Ovary (tissue), 9 donors: ENCODE measurements around the gene ZNF197. TPM values are rescaled to one million over a fixed set of nuclear protein-coding genes. Genes with fewer than 3 reads are reported as not detected.
A peak's percentile ranks its signal among the peaks of the same experiment; 100 is the strongest.

Experiments used
- DNase-seq, 5 donors: peaks; one replicate each; pipeline ENCODE4 v3.0.0-alpha.2; 2019 to 2020
- H3K27ac ChIP-seq, 2 donors: fragments of 200-600 bp; one replicate each; pipeline versions ENCODE4 v1.5.1 to v1.8.0; 2019 to 2022
- H3K27me3 ChIP-seq: fragments of 200-600 bp; one replicate; pipeline ENCODE4 v1.8.0; 2022
- H3K36me3 ChIP-seq: fragments of 200-600 bp; sonication (generic); one replicate; pipeline ENCODE4 v1.5.1; 2019
- H3K4me1 ChIP-seq: one replicate; pipeline ENCODE4 v1.8.1; 2013; ENCODE audit warnings: mild to moderate bottlenecking, moderate library complexity; ENCODE audit not compliant: insufficient read depth
- H3K4me3 ChIP-seq: fragments of 200-600 bp; sonication (generic); one replicate; pipeline ENCODE4 v1.5.1; 2017
- H3K9me3 ChIP-seq, 2 donors: fragments of 200-600 bp in 1 of 2; sonication (generic) in 1 of 2; one replicate each; pipeline versions ENCODE4 v1.5.1 to v1.8.1; 2013 to 2019; ENCODE audit warnings: mild to moderate bottlenecking in 1 of 2, moderate library complexity in 1 of 2
- CTCF ChIP-seq, 3 donors: fragments of 450-650 bp in 2 of 3; fragments of 200-600 bp in 1 of 3; IDR thresholded peaks; one replicate each; pipeline versions ENCODE4 v1.5.1 to v1.8.0; 2016 to 2022; ENCODE audit warnings: antibody characterized with exemption in 3 of 3, mild to moderate bottlenecking in 1 of 3
- EP300 ChIP-seq: sonication (generic); formaldehyde crosslinking; IDR thresholded peaks from one replicate; pipeline ENCODE4 v1.6.1; 2017; ENCODE audit warnings: antibody characterized with exemption
- POLR2A ChIP-seq: fragments of 450-650 bp; IDR thresholded peaks from one replicate; pipeline ENCODE4 v1.6.1; 2017; ENCODE audit warnings: antibody characterized with exemption, mild to moderate bottlenecking, moderate library complexity
- WGBS, 3 donors: extraction: QIAGEN DNeasy Blood & Tissue Kit in 1 of 3; methylation state at CpG; one replicate each; pipeline versions ENCODE4 v1.1.5 to v1.1.7; 2013 to 2017; 5-methylcytosine and 5-hydroxymethylcytosine counted together
- intact Hi-C, 4 donors: fragments of 100-400 bp; cut with DNase I; formaldehyde crosslinking; loops; one replicate each; pipeline versions ENCODE4 v1.11.0 to v1.15.1; 2022 to 2023
- polyA plus RNA-seq, 2 donors: library from polyadenylated mRNA; stranded (reverse); fragments of 200-250 nt in 1 of 2; fragments of 350-450 nt in 1 of 2; fragmentation: Illumina TruSeq in 1 of 2; extraction: RNeasy Lipid Tissue Mini Kit (QIAGEN cat#74804) in 1 of 2; gene quantifications; one replicate each; pipeline ENCODE4 v1.2.3, GENCODE V29; 2013 to 2014
- total RNA-seq, 7 donors: library from RNA; depleted of rRNA in 2 of 7; stranded (reverse); fragments of >200 nt in 2 of 7; fragmentation: NEBNext Ultra II Directional in 3 of 7; extraction: Animal tissue kit (Norgen Biotek cat#: 25700) in 3 of 7; gene quantifications; one replicate each; pipeline versions ENCODE4 v1.1.0 to v1.2.4, GENCODE V29; 2016 to 2023
- donor health status: DM: no; HTN: no; CAD: no; lungs with moderate emphysema.
- donor health status: DM: no; HTN: no; CAD: no.
- donor health status: Bipolar disorder and iron deficiency.
- donor health status: DM: yes; HTN: yes; CAD: no.
- donor health status: DM: no; HTN: no; CAD: no.
- donor health status: DM: yes; HTN: yes; CAD: no.

ZNF197 gene
- total and polyA plus RNA-seq, 9 donors = 11.3 to 27.0 (median 18.9) TPM

GRCh38 chr3:44584646-44585501 lies 40.0 kb upstream of the ZNF197 start, which contains the start of gene ZNF660:
Gene ZNF660 (plus strand): TSS chr3:44584964. CDS start chr3:44594194, 9,230 bp downstream.
- intact Hi-C loops = no loop called here
- peak within 1 kb of the TSS; percentile 59 for H3K4me3 ChIP-seq
- H3K27ac ChIP-seq = peak within 1 kb of the TSS; percentile 46 to 61
- peaks cover 1% of the 10 kb centered on the region for H3K4me1 ChIP-seq
- H3K9me3 ChIP-seq = peaks cover 0 to 19% of the 10 kb centered on the region in 2 donors
- no peaks in the 10 kb centered on the region for H3K36me3 ChIP-seq
- peak; percentile 64 to 79 (median 74) for DNase-seq
- no peak for TF ChIP-seq POLR2A
- TF ChIP-seq CTCF (IDR thresholded peaks at IDR 0.05) = no peak
- TF ChIP-seq EP300 = no peak
- H3K27me3 ChIP-seq = no peaks in the 10 kb centered on the region
- WGBS, 3 donors = 0 to 1% (median 0%) methylated on average over 29 to 41 of the region's 41 CpGs

GRCh38 chr3:44596621-44597020 lies 28.2 kb upstream of the ZNF197 start:
- H3K36me3 ChIP-seq = no peaks in the 10 kb centered on the region
- H3K4me1 ChIP-seq = no peaks in the 10 kb centered on the region
- DNase-seq = no peak
- TF ChIP-seq EP300 = no peak
- no peak overlapping the region for H3K4me3 ChIP-seq
- whole genome bisulfite sequencing, 3 donors = 81 to 96% (median 82%) methylated on average over 1 of the region's 1 CpG
- peaks cover 5 to 45% of the 10 kb centered on the region in 2 donors for H3K9me3 ChIP-seq
- no peak overlapping the region for H3K27ac ChIP-seq
- no peaks in the 10 kb centered on the region for H3K27me3 ChIP-seq
- intact Hi-C loops = no loop called here

- Histone ChIP-seq H3K36me3 (no peaks in the 10 kb centered on the region), H3K4me1 (no peaks in the 10 kb centered on the region), H3K4me3 (no peak overlapping the region), H3K27me3 (no peaks in the 10 kb centered on the region), H3K9me3 (peaks cover 0 to 22% of the 10 kb centered on the region in 2 donors), H3K27ac (no peak overlapping the region)
- 92 to 100% (median 98%) methylated on average over 2 of the region's 2 CpGs for WGBS, 3 donors
- no peak for DNase-seq
- TF ChIP-seq CTCF (IDR thresholded peaks at IDR 0.05) (no peak), POLR2A (no peak), EP300 (no peak)
- intact Hi-C loops = no loop called here
These were observed 23.1 kb upstream of the ZNF197 start for GRCh38 chr3:44601749-44602148.

GRCh38 chr3:44612678-44613077 lies 12.2 kb upstream of the ZNF197 start:
- TF ChIP-seq EP300 (no peak), CTCF (IDR thresholded peaks at IDR 0.05) (no peak), POLR2A (no peak)
- intact Hi-C loops = no loop called here
- Histone ChIP-seq H3K36me3 (no peaks in the 10 kb centered on the region), H3K4me1 (no peaks in the 10 kb centered on the region), H3K27ac (no peak overlapping the region), H3K9me3 (no peaks in the 10 kb centered on the region), H3K4me3 (no peak overlapping the region), H3K27me3 (no peaks in the 10 kb centered on the region)
- DNase-seq = no peak

- no peak overlapping the region for H3K27ac ChIP-seq
- no peaks in the 10 kb centered on the region for H3K36me3 ChIP-seq
- no peak for DNase-seq
- H3K4me1 ChIP-seq = peaks cover 5% of the 10 kb centered on the region
- H3K4me3 ChIP-seq = no peak overlapping the region
- 88 to 98% (median 90%) methylated on average over 2 of the region's 2 CpGs for WGBS, 3 donors
- TF ChIP-seq CTCF (IDR thresholded peaks at IDR 0.05) (no peak), POLR2A (no peak), EP300 (no peak)
- no peaks in the 10 kb centered on the region for H3K9me3 ChIP-seq
- intact Hi-C loops = loop anchor here in 2 of 4 donors (10.0 kb wide), 2 partner anchors 154 to 294 kb away; partner anchors contain the start of genes TCAIM (in 1 of the 2) and ZNF445 (in 1 of the 2)
- H3K27me3 ChIP-seq = no peaks in the 10 kb centered on the region
These were observed 3.9 kb downstream of the ZNF197 start for GRCh38 chr3:44628716-44629115.
